Hepatocyte (in vitro differentiated cells): ENCODE measurements around the gene BRD4.

Experiments
- EZH2phosphoT487 ChIP-seq: fragments of 200-600 bp; sonication (generic); IDR thresholded peaks from one replicate; pipeline ENCODE4 v1.6.1; 2018; ENCODE audit warnings: antibody characterized with exemption, mild to moderate bottlenecking, low read depth, moderate library complexity; ENCODE audit not compliant: unreplicated experiment, severe bottlenecking
- TF ChIP-seq, protein P1 (sequence below): fragments of 200-600 bp; sonication (generic); IDR thresholded peaks from 2 replicates; pipeline ENCODE4 v1.5.1; 2016; ENCODE audit warnings: antibody characterized with exemption, mild to moderate bottlenecking; ENCODE audit not compliant: poor library complexity

DNA sequence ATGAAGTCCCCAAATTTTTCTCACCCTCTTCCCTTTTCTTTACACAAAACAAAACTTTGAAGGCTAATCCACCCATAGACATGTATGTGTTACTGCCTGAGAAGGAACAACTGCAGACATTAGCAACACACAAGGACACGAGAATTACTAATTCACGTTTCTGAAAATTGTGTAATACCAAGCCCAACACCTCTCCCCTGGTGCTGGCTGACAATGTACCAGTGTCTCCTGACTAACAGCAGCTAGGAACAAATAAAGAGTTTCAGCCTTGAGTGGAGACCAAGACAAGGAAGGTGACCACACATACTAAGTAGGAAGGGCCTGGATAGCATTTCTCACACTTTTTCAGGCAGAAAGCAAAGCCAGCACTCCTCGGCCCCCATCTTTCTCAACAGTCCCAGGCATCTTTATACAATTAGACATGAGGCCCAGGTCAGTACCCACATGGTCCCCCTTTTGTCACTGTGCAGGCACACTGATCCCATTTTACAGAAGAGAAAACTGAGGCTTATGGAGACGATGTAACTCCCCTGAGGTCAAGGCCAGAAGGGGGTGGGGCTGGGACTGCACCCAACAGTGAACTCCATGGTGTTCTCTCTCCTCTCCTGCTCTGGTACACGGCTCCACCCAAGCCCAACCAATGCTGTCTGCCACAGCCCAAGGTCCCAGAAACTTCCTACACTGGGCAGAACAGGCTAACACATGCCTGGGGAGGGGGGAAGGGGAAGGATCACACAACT lies 8.7 kb downstream of the BRD4 start:
- TF ChIP-seq, protein P1, sequence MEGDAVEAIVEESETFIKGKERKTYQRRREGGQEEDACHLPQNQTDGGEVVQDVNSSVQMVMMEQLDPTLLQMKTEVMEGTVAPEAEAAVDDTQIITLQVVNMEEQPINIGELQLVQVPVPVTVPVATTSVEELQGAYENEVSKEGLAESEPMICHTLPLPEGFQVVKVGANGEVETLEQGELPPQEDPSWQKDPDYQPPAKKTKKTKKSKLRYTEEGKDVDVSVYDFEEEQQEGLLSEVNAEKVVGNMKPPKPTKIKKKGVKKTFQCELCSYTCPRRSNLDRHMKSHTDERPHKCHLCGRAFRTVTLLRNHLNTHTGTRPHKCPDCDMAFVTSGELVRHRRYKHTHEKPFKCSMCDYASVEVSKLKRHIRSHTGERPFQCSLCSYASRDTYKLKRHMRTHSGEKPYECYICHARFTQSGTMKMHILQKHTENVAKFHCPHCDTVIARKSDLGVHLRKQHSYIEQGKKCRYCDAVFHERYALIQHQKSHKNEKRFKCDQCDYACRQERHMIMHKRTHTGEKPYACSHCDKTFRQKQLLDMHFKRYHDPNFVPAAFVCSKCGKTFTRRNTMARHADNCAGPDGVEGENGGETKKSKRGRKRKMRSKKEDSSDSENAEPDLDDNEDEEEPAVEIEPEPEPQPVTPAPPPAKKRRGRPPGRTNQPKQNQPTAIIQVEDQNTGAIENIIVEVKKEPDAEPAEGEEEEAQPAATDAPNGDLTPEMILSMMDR, result no peak
- TF ChIP-seq EZH2phosphoT487, result no peak
